Smooth muscle cell (in vitro differentiated cells): ENCODE measurements around the gene TOMM40. TPM values are rescaled to one million over a fixed set of nuclear protein-coding genes. Genes with fewer than 3 reads are reported as not detected.

Experiments used
- DNase-seq: peaks from one replicate; lab custom pipeline; 2025; ENCODE audit not compliant: unreplicated experiment; lab: John Stamatoyannopoulos, UW
- H2AFZ ChIP-seq: fragments of 200-600 bp; sonication (generic); 2 replicates; pipeline ENCODE4 v1.6.0; 2016; ENCODE audit warnings: antibody characterized with exemption, low read depth, mild to moderate bottlenecking
- H3F3A ChIP-seq: fragments of 200-600 bp; sonication (generic); 2 replicates; pipeline ENCODE4 v1.6.0; 2017; ENCODE audit warnings: antibody characterized with exemption, low read depth
- H3K27ac ChIP-seq: fragments of 200-600 bp; sonication (generic); 2 replicates; pipeline ENCODE4 v1.5.1; 2016; ENCODE audit warnings: low read depth, mild to moderate bottlenecking
- H3K27me3 ChIP-seq: fragments of 200-600 bp; sonication (generic); 2 replicates; pipeline ENCODE4 v1.6.1; 2016; ENCODE audit warnings: low read depth, mild to moderate bottlenecking
- H3K36me3 ChIP-seq: fragments of 200-600 bp; sonication (generic); 2 replicates; pipeline ENCODE4 v1.5.1; 2016; ENCODE audit warnings: low read depth
- H3K4me1 ChIP-seq: fragments of 200-600 bp; sonication (generic); 2 replicates; pipeline ENCODE4 v1.5.1; 2016; ENCODE audit warnings: low read depth
- H3K4me2 ChIP-seq: fragments of 200-600 bp; sonication (generic); 2 replicates; pipeline ENCODE4 v1.6.0; 2016; ENCODE audit warnings: mild to moderate bottlenecking
- H3K4me3 ChIP-seq: fragments of 200-600 bp; sonication (generic); 2 replicates; pipeline ENCODE4 v1.5.1; 2016; ENCODE audit warnings: mild to moderate bottlenecking
- H3K79me2 ChIP-seq: fragments of 200-600 bp; sonication (generic); 2 replicates; pipeline ENCODE4 v1.6.0; 2016; ENCODE audit warnings: low read depth, mild to moderate bottlenecking
- H3K9ac ChIP-seq: fragments of 200-600 bp; sonication (generic); 2 replicates; pipeline ENCODE4 v1.6.0; 2016; ENCODE audit warnings: low read depth
- H3K9me3 ChIP-seq: fragments of 200-600 bp; sonication (generic); replicated peaks from 2 replicates; pipeline ENCODE4 v1.5.1; 2016; ENCODE audit warnings: low read depth
- H4K20me1 ChIP-seq: fragments of 200-600 bp; sonication (generic); 2 replicates; pipeline ENCODE4 v1.6.0; 2016; ENCODE audit warnings: low read depth
- CTCF ChIP-seq: fragments of 200-600 bp; sonication (generic); IDR thresholded peaks from 2 replicates; pipeline ENCODE4 v1.5.1; 2017; ENCODE audit warnings: borderline replicate concordance, mild to moderate bottlenecking, antibody characterized with exemption; ENCODE audit not compliant: insufficient read depth, poor library complexity, severe bottlenecking
- WGBS: methylation state at CpG from one replicate; pipeline ENCODE4 v1.1.7; 2016; ENCODE audit warnings: low lambda C conversion rate; 5-methylcytosine and 5-hydroxymethylcytosine counted together
- polyA plus RNA-seq: library from polyadenylated mRNA; unstranded; fragments of >200 nt; fragmentation: Nextera tagmentation; extraction: Ambion mirVana; gene quantifications from 2 replicates; pipeline ENCODE4 v1.2.1, GENCODE V29; 2016
- total RNA-seq: library from RNA; depleted of rRNA; stranded (reverse); fragments of >200 nt; gene quantifications from 2 replicates; pipeline ENCODE4 v1.2.3, GENCODE V29; 2014

TOMM40 gene
- 38.7 and 96.0 TPM in 2 replicates for total RNA-seq
- 65.0 and 69.7 TPM in 2 replicates for polyA plus RNA-seq

- WGBS = under 1% methylated on average over 66 of the region's 81 CpGs
- Histone ChIP-seq H3K36me3 (peaks cover 4% of the 10 kb centered on the region), H2AFZ (no peak within 1 kb of the TSS), H3K79me2 (peaks cover 20% of the 10 kb centered on the region), H3K27ac (peak within 1 kb of the TSS; percentile 78), H3K4me3 (peak within 1 kb of the TSS; percentile 79), H3K9me3 (no peaks in the 10 kb centered on the region), H3F3A (peaks cover 3% of the 10 kb centered on the region), H3K4me2 (peak within 1 kb of the TSS; percentile 93), H3K4me1 (peaks cover 7% of the 10 kb centered on the region), H3K9ac (peak within 1 kb of the TSS; percentile 84), H4K20me1 (no peaks in the 10 kb centered on the region), H3K27me3 (no peaks in the 10 kb centered on the region)
- no peak for TF ChIP-seq CTCF
- no peak for DNase-seq
These were observed at the start of gene TOMM40 for GRCh38 chr19:44891016-44891882. Gene TOMM40, plus strand, starts transcription at chr19:44891254. Its CDS starts 162 bp downstream, at chr19:44891416.

- peaks cover 30% of the 10 kb centered on the region for H3K79me2 ChIP-seq
- H3K27ac ChIP-seq = peak overlapping the region; percentile 15
- peak overlapping the region; percentile 87 for H2AFZ ChIP-seq
- no peaks in the 10 kb centered on the region for H3K27me3 ChIP-seq
- peaks cover 15% of the 10 kb centered on the region for H3F3A ChIP-seq
- 22% methylated on average over 12 of the region's 12 CpGs for WGBS
- no peak overlapping the region for H3K9ac ChIP-seq
- H3K9me3 ChIP-seq = no peaks in the 10 kb centered on the region
- no peaks in the 10 kb centered on the region for H3K36me3 ChIP-seq
- H4K20me1 ChIP-seq = peaks cover 35% of the 10 kb centered on the region
- no peak for TF ChIP-seq CTCF
- peak overlapping the region; percentile 91 for H3K4me2 ChIP-seq
- DNase-seq = no peak
- H3K4me3 ChIP-seq = peak overlapping the region; percentile 98
- peaks cover 8% of the 10 kb centered on the region for H3K4me1 ChIP-seq
These were observed 45.8 kb upstream of the TOMM40 start for GRCh38 chr19:44845286-44845611.

GRCh38 chr19:44845612-44846454 lies 45.2 kb upstream of the TOMM40 start, which contains the start of gene NECTIN2:
Gene NECTIN2, plus strand, starts transcription at chr19:44846297. Its CDS starts 229 bp downstream, at chr19:44846526.
- peaks cover 13% of the 10 kb centered on the region for H3K4me1 ChIP-seq
- no peaks in the 10 kb centered on the region for H3K27me3 ChIP-seq
- H3K27ac ChIP-seq = peak within 1 kb of the TSS; percentile 97
- peaks cover 15% of the 10 kb centered on the region for H3F3A ChIP-seq
- no peaks in the 10 kb centered on the region for H3K9me3 ChIP-seq
- H3K36me3 ChIP-seq = no peaks in the 10 kb centered on the region
- TF ChIP-seq CTCF = peak; percentile 74
- under 1% methylated on average over 57 of the region's 67 CpGs for WGBS
- peaks cover 41% of the 10 kb centered on the region for H4K20me1 ChIP-seq
- peak within 1 kb of the TSS; percentile 98 for H3K4me3 ChIP-seq
- peaks cover 35% of the 10 kb centered on the region for H3K79me2 ChIP-seq
- peak within 1 kb of the TSS; percentile 100 for H3K9ac ChIP-seq
- H3K4me2 ChIP-seq = peak within 1 kb of the TSS; percentile 95
- peak; percentile 100 for DNase-seq
- peak within 1 kb of the TSS; percentile 87 for H2AFZ ChIP-seq
